K562 (cell line): ENCODE measurements around the gene ABITRAM.

Experiments used
- HDAC2 ChIP-seq: fragments of 450-650 bp; IDR thresholded peaks from 2 replicates; pipeline ENCODE4 v1.6.1; 2016; ENCODE audit warnings: mild to moderate bottlenecking
- STAT5A ChIP-seq: IDR thresholded peaks from 2 replicates; pipeline ENCODE4 v1.6.1; 2012; ENCODE audit warnings: low read length, inconsistent platforms, borderline replicate concordance
- TAF1 ChIP-seq: IDR thresholded peaks from 2 replicates; pipeline ENCODE4 v1.6.1; 2011; ENCODE audit warnings: mild to moderate bottlenecking, low read length, moderate library complexity; ENCODE audit not compliant: insufficient read depth, control insufficient read depth, severe bottlenecking; ENCODE audit errors: extremely low read depth
- TF ChIP-seq, protein P1 (sequence below): sonication (generic); formaldehyde crosslinking; IDR thresholded peaks from 2 replicates; pipeline ENCODE4 v1.9.0; 2022; ENCODE audit warnings: mild to moderate bottlenecking, missing genetic modification reagents

GRCh38 chr9:108967916-108968315 is 33.7 kb downstream of the ABITRAM start:
- TF ChIP-seq TAF1 = no peak
- TF ChIP-seq STAT5A = no peak
- TF ChIP-seq, protein P1, sequence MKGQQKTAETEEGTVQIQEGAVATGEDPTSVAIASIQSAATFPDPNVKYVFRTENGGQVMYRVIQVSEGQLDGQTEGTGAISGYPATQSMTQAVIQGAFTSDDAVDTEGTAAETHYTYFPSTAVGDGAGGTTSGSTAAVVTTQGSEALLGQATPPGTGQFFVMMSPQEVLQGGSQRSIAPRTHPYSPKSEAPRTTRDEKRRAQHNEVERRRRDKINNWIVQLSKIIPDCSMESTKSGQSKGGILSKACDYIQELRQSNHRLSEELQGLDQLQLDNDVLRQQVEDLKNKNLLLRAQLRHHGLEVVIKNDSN (CRISPR knock-in tag) = no peak
- no peak for TF ChIP-seq HDAC2
